GM18907 (cell line): Measurements from ENCODE around the gene GTF2F2.
A peak's percentile ranks its signal among the peaks of the same experiment; 100 is the strongest.
"Not testable (repeated sequence)": the region's sequence is repeated elsewhere in the genome, so short reads cannot be mapped to it uniquely, and the experiment has no call there.

Experiments
- ATAC-seq: cut with Tn5 transposase; IDR thresholded peaks from one replicate; pipeline ENCODE4 v1.9.1; 2021; ENCODE audit warnings: mild to moderate bottlenecking, moderate library complexity; ENCODE audit not compliant: unreplicated experiment

Gene GTF2F2

DNA sequence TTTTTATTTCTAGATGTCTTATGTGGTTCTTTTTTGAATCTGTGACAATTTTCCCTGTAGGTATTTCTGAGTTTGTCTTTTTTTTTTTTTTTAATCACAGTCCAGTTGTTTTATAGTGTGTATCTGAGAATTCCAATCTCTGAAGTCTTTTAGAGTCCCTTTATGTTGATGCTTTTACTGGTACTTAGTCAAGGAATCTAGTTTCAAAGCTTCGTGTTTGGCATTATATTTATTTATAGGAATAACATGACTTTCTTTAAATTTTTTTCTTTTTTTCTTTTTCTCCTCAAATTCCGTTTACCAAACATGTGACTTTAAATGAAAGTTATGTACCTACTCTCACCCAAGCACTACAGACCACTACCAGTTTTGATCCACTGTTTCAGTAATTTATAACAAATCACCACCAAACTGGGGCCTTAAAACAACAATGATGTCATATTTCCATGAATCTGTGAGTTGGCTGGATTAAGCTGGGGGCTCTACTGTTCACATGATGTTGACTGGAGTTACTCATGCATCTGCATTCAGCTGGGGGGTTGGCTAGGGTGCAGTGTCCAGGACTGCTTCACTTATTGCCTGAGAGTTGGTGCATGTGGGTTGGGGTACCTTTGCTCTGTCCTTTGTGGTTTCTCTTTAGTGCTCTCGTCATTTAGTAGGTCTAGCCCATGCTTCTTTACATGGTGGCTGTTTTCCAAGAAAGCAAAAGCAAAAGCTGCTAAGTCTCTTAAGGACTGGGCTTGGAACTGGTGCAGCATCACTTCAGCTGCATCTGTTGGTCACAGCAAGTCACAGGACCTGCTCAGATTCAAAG, 58.2 kb downstream of the GTF2F2 start:
- ATAC-seq = no peak

DNA sequence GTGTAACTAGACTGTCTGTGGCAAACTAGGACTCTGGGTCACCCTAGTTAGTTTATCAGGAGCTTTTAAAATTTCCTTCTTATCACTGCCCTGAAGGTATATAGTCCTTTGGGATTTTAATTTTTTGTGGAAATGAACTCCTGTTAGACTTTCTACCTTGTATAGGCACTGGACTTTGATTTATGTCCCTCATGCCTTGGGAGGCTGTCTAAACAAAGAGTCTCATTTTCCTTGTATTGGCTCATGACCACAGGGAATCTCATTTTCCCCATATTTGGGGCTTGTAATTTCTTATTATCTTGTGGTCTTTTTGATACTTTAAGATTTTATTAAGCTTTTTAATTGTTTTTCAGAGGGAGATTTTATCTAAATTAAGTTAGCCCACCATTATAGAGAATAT, 59.1 kb downstream of the GTF2F2 start:
- no peak for ATAC-seq

DNA sequence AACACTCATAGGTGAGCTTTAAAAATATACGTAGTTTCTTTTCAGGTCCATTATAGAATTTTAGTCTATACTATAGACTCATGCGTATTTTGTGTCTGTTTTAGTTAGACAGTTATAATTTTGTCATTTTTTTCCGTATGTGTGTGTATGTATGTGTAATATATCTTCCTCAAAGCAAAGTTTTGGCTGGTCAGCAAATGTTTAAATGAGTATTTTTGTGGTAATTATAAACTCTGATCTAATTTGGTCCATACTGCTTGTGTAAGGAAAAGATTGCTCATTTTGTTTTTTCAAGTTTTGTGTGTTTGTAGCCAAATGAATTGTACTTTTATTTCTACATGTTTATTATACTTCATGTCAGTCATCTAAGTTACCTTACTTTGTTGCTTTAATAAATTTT, 60.0 kb downstream of the GTF2F2 start:
- no peak for ATAC-seq

DNA sequence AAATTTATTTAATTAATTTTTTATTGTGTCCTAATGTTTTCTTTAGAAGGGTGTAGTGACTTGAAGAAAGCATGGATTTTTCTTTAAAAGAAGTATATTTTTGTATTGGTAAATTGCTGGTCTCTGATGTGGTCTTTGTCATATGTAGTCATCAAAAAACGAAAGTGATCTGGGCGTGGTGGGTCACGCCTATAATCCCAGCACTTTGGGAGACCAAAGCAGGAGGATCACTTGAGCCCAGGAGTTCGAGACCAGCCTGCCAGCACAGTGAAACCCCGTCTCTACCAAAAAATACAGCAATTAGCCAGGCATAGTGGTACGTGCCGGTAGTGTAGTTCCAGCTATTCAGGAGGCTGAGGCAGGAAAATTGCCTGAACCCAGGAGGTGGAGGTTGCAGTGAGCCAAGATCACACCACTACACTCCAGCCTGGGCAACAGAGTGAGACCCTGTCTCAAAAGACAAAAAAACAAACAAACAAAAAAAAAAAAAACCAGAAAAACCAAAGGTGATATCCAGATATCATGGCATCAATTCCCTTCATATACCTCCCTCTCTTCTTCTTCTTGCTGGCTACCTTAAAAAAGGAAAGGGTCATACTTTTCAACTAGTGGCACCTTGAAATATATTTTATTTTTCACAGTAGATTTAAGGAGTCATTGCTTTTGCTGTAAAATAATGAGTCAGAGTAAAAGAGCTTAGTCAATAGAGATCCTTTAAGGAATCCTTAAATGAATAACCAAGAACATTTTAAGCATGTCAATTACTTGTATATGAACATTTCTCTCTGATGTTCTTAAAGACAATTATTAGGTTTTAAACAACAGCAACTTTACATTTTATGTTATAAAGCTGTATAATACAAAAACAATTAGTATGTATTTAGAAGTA, 60.6 kb downstream of the GTF2F2 start:
- no peak for ATAC-seq

DNA sequence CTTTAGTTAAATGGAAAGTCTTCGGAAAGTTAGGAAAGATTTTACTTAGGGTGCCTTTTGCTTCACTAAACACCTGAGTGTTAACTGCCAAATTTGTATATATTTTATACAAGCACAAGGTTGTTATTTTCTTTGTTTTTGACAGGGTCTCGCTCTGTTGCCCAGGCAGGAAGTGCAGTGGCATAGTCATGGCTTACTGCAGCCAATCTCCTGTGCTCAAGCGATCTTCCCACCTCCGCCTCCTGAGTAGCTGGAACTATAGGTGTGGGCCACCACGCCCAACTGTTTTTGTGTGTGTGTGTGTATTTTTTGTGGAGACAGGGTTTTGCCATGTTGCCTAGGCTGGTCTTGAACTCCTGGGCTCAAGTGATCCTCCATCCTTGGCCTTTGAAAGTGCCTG, 64.4 kb downstream of the GTF2F2 start:
- no peak for ATAC-seq

DNA sequence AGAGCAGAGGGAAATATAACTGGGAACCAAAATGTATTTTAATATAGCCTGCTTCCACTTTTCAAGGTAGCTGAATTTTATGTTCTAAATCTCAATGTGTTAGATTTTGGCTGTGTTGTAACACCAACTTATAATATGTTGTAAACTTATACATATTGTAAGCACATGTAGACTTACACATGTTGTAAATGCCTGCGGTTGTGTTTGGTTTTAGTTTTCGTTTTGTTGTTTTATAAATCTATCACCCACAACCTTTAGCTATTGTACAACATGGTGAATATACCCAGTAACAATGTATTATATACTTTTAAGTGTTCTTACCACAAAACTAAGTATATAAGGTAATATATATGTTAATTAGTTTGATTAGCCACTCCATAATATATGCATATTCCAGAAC, 65.0 kb downstream of the GTF2F2 start:
- no peak for ATAC-seq

DNA sequence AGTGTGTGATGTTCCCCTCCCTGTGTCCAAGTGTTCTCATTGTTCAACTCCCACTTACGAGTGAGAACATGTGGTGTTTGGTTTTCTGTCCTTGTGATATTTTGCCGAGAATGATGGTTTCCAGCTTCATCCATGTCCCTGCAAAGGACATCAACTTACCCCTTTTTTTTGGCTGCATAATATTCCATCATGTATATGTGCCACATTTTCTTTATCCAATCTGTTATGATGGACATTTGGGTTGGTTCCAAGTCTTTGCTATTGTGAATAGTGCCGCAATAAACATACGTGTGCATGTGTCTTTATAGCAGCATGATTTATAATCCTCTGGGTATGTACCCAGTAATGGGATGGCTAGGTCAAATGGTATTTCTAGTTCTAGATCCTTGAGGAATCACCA, 68.8 kb downstream of the GTF2F2 start:
- ATAC-seq = not testable (repeated sequence)

DNA sequence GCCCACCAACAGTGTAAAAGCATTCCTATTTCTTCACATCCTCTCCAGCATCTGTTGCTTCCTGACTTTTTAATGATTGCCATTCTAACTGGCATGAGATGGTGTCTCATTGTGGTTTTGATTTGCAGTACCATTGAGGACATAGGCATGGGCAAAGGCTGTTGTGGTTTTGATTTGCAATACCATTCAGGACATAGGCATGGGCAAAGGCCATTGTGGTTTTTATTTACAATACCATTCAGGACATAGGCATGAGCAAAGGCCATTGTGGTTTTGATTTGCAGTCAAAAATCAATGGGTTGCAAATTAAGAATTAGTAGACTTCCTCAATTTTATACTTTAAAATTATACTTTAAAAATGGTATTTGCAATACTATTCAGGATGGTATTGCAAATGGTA, 69.2 kb downstream of the GTF2F2 start:
- ATAC-seq = not testable (repeated sequence)

DNA sequence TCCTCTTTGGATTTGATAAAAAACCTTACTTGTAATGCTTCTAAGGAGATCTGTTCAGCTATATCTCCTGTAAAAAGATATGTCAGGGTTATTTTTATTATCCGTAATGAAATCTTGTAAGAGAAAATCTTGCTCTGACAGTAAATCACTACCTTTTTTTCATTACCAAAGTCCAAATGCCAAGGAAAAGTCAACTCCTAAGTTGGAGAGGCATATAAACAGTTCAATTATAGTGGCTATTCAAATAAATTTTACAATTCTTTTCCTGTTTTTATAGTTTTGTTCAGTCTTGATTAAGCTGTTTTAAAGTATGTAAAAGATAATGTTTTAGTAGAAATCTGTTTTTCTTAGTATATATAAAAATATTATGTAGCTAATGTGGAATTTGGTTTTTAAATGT, 71.6 kb downstream of the GTF2F2 start:
- no peak for ATAC-seq

DNA sequence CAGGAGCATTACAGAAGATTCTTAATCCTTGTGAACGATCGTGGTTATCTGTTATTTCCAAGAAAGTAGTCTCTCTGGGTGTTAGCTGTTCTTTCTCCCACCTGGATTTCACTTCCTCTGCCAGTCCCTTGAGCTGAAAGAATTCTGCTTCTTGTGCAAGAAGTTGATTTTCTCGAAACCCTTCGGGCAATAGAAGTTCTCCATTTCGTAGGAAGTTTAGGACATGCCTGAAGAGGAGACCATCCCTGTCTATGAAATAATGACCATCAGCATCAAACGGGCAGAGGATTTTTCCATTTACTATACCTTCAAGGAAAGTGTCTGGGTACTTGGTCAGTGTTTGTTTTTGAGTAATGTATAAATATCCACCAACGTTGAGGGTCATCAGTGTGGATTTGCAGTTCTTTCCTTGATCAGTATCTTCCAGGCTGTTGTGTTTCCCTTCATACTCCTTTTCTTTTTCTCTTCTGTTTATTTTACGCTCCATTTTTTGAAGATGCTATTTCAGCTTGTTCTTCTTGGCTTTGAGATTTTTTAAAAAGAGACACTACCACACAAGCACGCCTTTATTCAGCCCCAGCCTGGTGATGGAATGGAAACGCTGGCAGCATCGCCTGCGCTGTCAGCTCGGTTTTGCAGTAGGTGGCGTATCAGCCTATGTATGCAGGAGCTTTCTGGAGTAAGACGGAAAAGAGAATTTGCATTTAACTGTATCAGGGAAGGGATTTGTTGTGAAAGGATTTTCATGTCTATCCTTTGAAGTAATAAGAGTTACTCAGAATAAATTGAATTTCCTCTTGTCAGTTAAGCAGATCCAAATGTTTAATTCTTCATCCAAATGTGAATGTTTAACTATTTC, 74.0 kb downstream of the GTF2F2 start:
- no peak for ATAC-seq

DNA sequence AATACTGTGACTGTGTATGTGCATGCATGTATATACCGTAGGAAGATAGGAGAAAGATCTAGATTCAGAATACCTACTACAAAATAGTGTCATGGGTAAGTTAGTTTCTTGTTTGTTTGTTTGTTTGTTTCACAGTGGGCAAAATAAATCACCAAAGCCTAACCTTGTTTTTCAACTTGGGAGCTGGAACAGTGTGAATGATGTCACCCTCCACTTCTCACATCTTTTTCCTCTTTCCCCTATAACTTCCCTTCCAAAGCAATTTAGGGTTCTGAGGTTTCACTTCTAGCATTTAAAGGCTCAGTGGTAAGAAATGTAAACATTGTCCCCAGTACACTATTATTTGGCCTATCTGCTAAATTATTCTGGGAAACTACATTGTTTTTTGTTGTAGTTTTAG, 75.1 kb downstream of the GTF2F2 start:
- no peak for ATAC-seq

DNA sequence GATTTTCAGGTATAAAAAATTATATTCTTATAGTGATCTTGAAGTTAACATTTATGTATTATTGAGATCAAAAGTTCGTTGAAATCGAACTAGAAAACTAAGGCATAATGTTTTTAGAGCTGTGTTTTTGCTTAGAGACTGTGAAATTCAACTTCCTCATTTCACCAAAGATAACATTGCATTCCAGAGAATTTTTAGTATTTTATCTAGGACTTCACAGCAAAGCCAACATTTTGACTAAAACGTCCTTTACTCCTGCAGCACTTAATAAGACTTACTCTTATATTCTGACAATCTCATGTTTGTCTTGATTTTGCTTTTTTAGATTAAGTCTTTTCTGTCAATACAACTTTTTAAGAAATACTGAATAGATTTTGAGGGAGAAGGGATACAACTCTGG, 75.8 kb downstream of the GTF2F2 start:
- ATAC-seq = no peak

DNA sequence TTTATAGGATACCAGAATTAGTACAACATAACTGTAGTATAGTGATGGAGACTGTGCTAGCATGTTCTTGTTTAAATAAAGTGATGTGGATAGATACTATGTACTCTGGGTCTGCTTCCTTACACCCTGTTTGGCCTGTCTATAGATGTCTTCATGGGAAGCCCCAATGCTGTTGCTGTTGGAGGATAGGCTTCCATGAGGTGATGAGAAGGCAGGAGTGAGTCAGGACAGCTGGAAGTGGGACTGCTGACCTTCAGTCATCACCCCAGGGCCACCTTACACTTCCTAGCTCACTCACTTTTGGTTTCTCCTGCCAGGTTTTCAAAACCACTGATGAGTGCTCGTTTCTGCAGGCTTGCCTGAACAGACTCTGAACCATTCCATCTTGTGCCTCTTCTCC, 76.3 kb downstream of the GTF2F2 start:
- ATAC-seq = no peak

DNA sequence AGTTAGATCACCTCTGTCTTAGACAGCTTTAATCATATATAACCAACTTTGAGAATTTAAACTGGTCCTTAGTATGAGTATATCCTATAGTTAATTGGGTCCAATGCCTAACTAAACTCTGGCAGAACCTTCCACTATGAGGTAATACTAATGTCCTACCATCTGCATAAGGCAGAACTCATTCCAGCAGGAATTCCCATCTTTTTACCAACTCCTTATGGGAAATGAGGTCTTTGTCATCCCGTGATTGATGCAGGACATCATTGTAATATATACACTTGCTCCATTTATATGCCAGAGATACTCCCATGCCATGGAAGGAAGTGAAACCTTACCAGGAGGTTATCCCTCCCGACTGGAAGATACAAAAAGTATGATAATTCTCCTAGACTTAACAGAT, 77.7 kb downstream of the GTF2F2 start:
- ATAC-seq = no peak

DNA sequence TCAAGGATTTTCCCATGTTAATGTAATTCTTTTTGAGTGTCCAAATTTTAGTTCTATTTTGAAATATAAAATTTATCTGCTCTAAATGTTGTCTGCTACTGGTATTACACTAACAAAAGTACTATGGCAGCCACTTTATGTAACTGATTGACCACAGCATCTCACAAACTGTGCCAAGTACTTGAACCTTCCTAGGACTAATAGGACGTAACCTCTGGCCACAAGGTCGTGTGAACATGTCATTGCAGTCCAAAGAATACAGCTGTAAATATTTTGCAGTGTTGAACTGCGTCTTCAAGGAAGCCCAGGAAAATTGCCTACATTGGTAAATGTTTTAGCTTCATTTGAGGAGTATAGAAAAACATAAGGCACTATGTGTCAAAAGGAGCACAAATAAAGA, 78.6 kb downstream of the GTF2F2 start:
- no peak for ATAC-seq

DNA sequence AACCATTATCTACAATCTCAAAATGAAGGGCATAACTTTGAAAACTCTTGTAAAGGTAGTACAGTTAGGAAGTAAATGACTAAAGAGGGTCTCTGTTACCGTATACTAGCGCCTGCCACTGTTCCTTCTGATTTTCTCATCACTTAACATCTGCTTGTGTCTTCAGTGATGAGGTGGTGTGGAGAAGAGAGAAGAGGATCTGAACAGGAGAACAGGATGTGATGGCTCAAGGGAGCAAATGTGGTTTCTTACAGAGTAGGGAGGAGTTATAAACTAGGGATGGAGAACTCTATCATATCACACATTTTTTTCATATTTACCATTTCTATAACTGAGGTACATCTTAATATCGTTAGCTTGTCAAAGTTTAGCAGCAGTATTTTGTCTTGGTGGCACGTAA, 79.4 kb downstream of the GTF2F2 start:
- ATAC-seq = no peak

DNA sequence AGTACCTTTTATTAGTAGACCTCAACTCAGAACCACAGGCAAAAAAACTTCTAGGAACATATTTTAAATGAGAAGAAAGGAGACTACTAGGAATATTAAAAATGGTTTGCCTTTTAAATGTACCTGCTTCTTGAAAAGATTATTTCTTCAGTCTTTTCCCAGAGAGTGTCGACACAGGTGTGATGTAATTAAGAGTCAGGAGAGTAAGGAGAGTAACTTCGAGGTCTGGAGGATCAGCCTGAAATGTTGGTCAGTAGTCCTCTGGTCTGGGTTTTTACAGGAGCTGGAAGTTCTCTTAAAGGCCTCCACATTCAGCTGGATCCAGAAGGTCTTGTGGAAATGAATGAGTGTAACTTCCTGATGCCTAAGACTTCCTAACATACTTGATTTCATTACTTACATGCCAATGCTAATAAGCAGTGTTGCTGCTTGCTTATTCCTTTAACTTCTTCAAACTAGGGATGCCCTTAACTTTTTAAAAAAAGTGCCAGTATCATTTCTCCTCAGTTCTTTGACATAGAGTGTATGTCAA, 80.5 kb downstream of the GTF2F2 start, which contains the start of gene KCTD4:
KCTD4 (minus strand) TSS at position 345 of the 532 bp plus-strand sequence. CDS start 6,478 bp downstream, outside the sequence.
- no peak for ATAC-seq

DNA sequence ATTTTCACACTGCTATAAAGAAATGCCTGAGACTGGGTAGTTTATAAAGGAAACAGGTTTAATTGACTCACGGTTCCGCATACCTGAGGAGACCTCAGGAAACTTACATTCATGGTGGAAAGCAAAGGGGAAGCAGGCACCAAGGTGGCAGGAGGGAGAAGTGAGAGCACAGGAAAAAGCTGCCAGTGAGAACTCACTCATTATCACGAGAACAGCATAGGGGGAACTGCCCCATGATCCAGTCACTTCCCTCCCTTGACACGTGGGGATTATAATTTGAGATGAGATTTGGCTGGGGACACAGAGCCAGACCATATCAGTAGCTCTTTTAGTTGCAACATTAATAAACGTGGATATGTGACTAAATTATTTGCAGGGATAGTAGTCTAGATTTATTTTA, 84.8 kb downstream of the GTF2F2 start:
- ATAC-seq = no peak

DNA sequence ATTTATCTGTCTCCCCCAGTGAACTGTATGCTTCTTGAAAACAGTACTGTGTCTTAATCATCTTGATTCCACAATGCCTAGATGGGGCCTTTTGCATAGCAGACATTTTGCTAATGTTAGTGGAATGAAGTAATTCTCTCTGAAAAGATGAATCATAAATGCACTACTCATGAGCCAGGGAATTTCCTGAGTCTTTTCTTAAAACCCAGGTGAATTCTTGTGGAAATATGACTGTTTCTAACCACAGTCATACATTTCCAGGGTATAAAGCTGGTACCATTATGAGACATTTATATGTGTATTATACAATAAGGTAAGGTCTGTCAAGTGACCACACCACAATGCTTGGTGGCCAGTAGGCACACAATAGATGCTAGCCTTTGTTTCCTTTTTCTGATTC, 86.0 kb downstream of the GTF2F2 start:
- ATAC-seq = peak; percentile 75

DNA sequence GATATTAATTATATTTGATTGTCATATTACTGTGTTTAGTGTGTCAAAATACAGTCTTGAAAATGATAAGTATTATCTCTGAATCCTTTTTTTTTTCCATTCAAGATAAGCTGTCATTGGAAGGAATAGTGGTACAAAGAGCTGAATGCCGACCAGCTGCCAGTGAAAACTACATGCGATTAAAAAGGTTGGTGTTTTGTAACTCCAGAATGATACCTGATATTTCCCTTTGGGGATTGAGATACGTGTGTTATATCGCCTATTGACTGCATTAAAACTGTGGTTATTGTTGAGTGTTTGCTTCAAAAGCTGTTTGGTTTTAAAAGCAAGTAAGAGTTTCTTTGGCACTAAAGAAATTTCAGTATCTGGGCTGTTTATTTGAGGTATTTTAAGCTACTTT, 87.0 kb downstream of the GTF2F2 start:
- ATAC-seq = no peak

DNA sequence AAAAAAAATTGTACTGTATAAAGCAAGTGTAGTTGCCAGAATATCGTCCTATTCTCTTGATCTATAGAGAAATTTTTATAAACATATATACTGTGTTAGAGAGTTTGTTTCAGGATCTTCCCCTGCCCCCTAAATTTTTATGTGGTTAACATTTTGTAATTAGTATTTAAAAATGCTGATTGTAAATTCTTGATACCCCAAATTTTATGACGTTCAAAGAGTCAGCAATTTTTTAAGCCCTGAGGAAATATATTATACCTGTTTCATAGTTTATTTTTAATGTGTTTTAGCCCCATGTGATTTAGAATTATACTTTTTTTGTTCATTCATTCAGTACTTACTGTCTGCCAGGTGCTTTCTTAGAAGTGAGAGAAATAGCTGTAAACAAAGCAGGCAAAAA, 87.8 kb downstream of the GTF2F2 start:
- no peak for ATAC-seq
